OCI-LY3 (cell line): Measurements from ENCODE around the gene PTP4A2.

ENCODE experiments used
- EZH2phosphoT487 ChIP-seq: fragments of 200-600 bp; shearing (Covaris generic); IDR thresholded peaks from 2 replicates; pipeline ENCODE4 v1.6.1; 2018; ENCODE audit warnings: antibody characterized with exemption, mixed run types, low read depth
- TF ChIP-seq, protein P1 (sequence below): fragments of 200-600, 300-600 bp; sonication (generic); IDR thresholded peaks from 2 replicates; pipeline ENCODE4 v1.5.1; 2014; ENCODE audit warnings: antibody characterized with exemption, low read length, low read depth

DNA sequence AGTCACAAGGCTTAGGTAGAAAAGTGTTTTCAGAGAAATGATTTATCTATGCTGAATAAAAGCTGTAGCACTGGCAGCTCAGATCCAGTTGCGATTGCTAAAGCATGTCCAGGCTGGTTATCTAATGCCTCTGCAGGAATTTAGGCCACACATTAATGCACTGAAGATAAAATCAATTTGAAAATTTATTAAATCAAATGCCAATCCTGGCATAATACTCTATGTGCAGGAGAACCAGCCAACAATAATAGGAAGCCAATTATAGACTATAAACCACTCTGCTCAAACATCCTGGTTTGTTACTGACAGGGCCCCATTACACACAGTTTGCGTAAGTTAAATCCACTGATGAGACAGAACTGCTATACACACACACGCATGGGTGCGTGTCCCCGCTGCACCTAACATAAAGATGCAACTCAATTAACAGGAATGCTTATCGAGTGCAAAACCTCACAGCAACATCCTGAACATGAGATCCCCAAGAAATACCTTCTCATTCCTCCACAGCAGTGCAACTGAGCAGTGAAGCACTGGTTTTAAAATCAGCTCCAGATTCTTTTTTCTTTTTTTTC, 40.6 kb downstream of the PTP4A2 start:
- TF ChIP-seq, protein P1, sequence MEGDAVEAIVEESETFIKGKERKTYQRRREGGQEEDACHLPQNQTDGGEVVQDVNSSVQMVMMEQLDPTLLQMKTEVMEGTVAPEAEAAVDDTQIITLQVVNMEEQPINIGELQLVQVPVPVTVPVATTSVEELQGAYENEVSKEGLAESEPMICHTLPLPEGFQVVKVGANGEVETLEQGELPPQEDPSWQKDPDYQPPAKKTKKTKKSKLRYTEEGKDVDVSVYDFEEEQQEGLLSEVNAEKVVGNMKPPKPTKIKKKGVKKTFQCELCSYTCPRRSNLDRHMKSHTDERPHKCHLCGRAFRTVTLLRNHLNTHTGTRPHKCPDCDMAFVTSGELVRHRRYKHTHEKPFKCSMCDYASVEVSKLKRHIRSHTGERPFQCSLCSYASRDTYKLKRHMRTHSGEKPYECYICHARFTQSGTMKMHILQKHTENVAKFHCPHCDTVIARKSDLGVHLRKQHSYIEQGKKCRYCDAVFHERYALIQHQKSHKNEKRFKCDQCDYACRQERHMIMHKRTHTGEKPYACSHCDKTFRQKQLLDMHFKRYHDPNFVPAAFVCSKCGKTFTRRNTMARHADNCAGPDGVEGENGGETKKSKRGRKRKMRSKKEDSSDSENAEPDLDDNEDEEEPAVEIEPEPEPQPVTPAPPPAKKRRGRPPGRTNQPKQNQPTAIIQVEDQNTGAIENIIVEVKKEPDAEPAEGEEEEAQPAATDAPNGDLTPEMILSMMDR = no peak
- no peak for TF ChIP-seq EZH2phosphoT487
